Esophagus squamous epithelium (tissue), 5 donors: ENCODE results near the gene C2orf49. TPM values are rescaled to one million over a fixed set of nuclear protein-coding genes. Genes with fewer than 3 reads are reported as not detected.

Experiments used
- DNase-seq: peaks from one replicate; lab custom pipeline; 2025; lab: John Stamatoyannopoulos, UW
- H3K27ac ChIP-seq, 4 donors: fragments of 200-600 bp; sonication (generic); one replicate each; pipeline ENCODE4 v1.5.1; 2016 to 2019; ENCODE audit warnings: mild to moderate bottlenecking in 1 of 4
- H3K27me3 ChIP-seq, 4 donors: fragments of 200-600 bp; sonication (generic); 1 replicate in 3 of 4; 2 replicates in 1 of 4; pipeline versions ENCODE4 v1.5.1 to v1.6.0; 2017 to 2021; ENCODE audit warnings: antibody characterized with exemption in 1 of 4
- H3K36me3 ChIP-seq, 3 donors: fragments of 200-600 bp; sonication (generic); one replicate each; pipeline ENCODE4 v1.5.1; 2016 to 2019
- H3K4me1 ChIP-seq, 3 donors: fragments of 200-600 bp; sonication (generic); one replicate each; pipeline ENCODE4 v1.5.1; 2017 to 2019
- H3K4me3 ChIP-seq, 4 donors: fragments of 200-600 bp; sonication (generic); 1 replicate in 3 of 4; 2 replicates in 1 of 4; pipeline ENCODE4 v1.5.1; 2016 to 2019; ENCODE audit warnings: mild to moderate bottlenecking in 2 of 4, moderate library complexity in 1 of 4
- H3K9me3 ChIP-seq, 3 donors: fragments of 200-600 bp; sonication (generic); one replicate each; pipeline ENCODE4 v1.5.1; 2016 to 2019
- POLR2A ChIP-seq, 4 donors: fragments of 450-650 bp; IDR thresholded peaks; one replicate each; pipeline ENCODE4 v1.6.1; 2017; ENCODE audit warnings: antibody characterized with exemption in 4 of 4, mild to moderate bottlenecking in 4 of 4, moderate library complexity in 3 of 4
- WGBS, 2 donors: methylation state at CpG; one replicate each; pipeline ENCODE4 v1.1.5; 2018; 5-methylcytosine and 5-hydroxymethylcytosine counted together
- intact Hi-C: fragments of 100-400 bp; cut with DNase I; formaldehyde crosslinking; loops from one replicate; pipeline ENCODE4 v1.15.0; 2022
- total RNA-seq, 4 donors: library from RNA; depleted of rRNA; stranded (reverse); fragments of >200 nt; gene quantifications; one replicate each; pipeline ENCODE4 v1.1.0, GENCODE V29; 2016
- TF ChIP-seq, protein P1 (sequence below), 6 experiments: fragments of 450-650 bp in 4 of 6; fragments of 200-600 bp in 2 of 6; sonication (generic) in 2 of 6; IDR thresholded peaks; one replicate each; pipeline ENCODE4 v1.5.1; 2016 to 2019; ENCODE audit warnings: antibody characterized with exemption in 6 of 6, mild to moderate bottlenecking in 4 of 6, moderate library complexity in 4 of 6
- donor health status: DM: yes; HTN: yes; CAD: no.

Gene C2orf49
- total RNA-seq, 4 donors from 2014 or later = 9.3 to 19.8 (median 12.4) TPM

DNA sequence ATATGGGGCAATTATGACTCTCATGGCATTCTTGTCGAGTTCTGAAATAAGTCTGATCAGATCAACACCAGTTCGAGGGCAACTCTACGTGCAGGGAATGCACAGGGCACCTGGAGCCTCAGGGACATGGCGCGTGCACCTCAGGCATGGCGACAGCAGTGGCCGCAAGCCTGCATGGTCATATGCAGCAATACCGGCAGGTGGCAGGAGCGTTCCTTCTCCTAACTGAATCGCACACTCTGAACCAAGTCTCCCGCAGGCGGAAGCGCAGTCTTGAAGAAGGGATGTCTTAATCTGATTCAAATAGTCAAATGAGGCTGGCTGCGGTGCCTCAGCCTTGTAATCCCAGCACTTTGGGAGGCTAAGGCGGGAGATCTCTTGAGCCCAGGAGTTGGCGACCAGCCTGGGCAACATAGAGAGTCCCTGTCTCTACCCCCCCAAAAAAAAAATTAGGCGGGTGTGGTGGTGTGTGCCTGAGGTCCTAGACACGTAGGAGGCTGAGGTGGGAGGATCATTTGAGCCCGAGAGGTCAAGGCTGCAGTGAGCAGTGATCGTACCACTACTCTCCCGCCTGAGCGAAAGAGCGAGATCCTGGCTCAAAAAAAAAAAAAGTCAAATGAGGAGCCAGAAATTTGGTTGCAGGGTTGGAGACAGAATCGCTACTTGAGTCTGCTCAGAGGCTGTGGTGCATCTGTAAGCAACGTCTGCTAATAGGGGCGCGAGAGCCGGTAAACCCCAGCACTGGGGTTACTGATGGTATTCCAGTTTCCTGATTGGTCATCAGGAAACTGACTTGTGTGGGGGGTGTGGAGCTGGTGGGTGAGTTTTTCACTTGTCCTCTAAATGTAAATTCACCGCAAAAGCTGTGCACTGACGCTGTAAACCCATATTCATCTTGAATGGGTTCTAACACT, 32.7 kb downstream of the C2orf49 start:
- Histone ChIP-seq H3K4me1 (peaks cover 12 to 68% (median 49%) of the 10 kb centered on the region in 3 donors), H3K36me3 (peaks cover 2 to 58% (median 7%) of the 10 kb centered on the region in 3 donors), H3K27ac (peak overlapping the region in 3 of 4 donors; percentile 87 to 95 (median 87)), H3K4me3 (peak overlapping the region in 1 of 4 donors; percentile 6), H3K9me3 (no peaks in the 10 kb centered on the region), H3K27me3 (no peaks in the 10 kb centered on the region)
- TF ChIP-seq, protein P1, sequence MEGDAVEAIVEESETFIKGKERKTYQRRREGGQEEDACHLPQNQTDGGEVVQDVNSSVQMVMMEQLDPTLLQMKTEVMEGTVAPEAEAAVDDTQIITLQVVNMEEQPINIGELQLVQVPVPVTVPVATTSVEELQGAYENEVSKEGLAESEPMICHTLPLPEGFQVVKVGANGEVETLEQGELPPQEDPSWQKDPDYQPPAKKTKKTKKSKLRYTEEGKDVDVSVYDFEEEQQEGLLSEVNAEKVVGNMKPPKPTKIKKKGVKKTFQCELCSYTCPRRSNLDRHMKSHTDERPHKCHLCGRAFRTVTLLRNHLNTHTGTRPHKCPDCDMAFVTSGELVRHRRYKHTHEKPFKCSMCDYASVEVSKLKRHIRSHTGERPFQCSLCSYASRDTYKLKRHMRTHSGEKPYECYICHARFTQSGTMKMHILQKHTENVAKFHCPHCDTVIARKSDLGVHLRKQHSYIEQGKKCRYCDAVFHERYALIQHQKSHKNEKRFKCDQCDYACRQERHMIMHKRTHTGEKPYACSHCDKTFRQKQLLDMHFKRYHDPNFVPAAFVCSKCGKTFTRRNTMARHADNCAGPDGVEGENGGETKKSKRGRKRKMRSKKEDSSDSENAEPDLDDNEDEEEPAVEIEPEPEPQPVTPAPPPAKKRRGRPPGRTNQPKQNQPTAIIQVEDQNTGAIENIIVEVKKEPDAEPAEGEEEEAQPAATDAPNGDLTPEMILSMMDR (IDR thresholded peaks at IDR 0.05) = peak; percentile 77 to 96 (median 94)
- no peak for TF ChIP-seq POLR2A (IDR thresholded peaks at IDR 0.05)
- peak; percentile 21 for DNase-seq
- intact Hi-C loops = loop anchor here (5.0 kb wide), 1 partner anchor 147 kb away; no protein-coding TSS in a partner anchor
- 27 to 65% methylated on average over 15 to 30 of the region's 30 CpGs for WGBS, 2 donors

DNA sequence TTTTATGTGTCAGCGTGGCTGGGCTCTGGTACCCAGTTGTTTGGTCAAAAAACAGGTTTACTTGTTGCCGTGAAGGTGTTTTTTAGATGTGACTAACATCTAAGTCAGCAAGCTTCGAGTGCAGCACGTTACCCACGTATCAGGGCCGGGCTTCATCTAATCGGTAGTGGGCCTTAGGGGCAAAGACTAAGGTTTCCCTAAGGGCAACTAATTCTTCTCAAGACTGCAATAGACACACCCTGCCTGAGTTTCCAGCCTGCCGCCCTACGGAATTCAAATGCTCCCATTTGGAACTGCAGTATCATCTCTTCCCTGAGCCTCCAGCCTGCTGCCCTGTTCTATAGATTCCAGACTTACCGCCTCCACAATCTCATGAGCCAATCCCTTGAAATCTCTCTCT, 33.8 kb downstream of the C2orf49 start:
- Histone ChIP-seq H3K9me3 (no peaks in the 10 kb centered on the region), H3K27me3 (no peaks in the 10 kb centered on the region), H3K4me3 (no peak overlapping the region), H3K4me1 (peaks cover 21 to 79% (median 60%) of the 10 kb centered on the region in 3 donors), H3K27ac (peak overlapping the region; percentile 1 to 95 (median 87)), H3K36me3 (peaks cover 0 to 46% (median 7%) of the 10 kb centered on the region in 3 donors)
- 58 to 66% methylated on average over 10 of the region's 10 CpGs for WGBS, 2 donors
- no peak for DNase-seq
- intact Hi-C loops = no loop called here
- TF ChIP-seq, protein P1 (IDR thresholded peaks at IDR 0.05) = no peak
- no peak for TF ChIP-seq POLR2A (IDR thresholded peaks at IDR 0.05)

DNA sequence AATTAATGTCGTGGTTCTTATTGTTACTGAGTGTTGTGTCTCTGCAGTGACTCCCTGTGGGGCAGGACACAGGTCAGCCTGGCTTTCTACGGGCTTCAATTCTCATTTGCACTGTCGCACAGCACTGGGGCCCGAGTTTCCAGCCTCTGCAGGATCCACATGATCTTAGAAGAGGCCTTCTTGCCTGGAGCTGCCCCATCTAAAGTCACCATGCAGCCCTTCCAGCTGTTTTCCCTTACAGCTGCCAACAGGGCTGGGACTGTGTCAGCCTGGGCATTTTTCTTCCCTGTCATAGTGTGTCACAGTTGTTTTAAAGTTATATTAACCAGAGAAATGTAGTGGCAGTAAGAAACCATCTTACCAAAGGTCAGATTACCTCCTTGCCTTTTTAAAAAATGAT, 34.5 kb downstream of the C2orf49 start:
- no peak for DNase-seq
- intact Hi-C loops = no loop called here
- peaks cover 21 to 86% (median 63%) of the 10 kb centered on the region in 3 donors for H3K4me1 ChIP-seq

DNA sequence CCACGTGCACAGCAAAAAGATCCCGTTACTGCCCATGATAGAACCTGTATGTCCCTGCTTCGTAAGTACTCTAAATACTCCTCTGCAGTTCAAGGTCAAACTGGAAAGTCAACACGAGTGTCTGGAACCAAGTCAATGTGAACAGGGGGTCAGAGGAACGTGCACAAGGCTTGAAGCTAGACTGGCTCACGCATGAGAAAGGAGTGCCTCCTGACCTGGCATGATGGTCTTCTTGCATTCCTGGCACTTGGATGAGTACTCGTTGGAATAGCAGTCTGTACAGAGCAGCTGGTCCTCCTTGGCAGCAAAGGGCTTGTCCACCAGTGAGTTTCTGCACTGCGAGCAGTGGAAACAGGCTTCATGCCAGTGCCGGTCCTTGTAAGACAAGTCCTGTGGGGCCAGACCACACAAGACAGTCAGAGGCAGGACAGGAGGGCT, 36.0 kb downstream of the C2orf49 start:
- peaks cover 0 to 33% (median 0%) of the 10 kb centered on the region in 3 donors for H3K36me3 ChIP-seq
- no peak for DNase-seq
- 28 to 44% methylated on average over 6 to 9 of the region's 9 CpGs for WGBS, 2 donors

More for the DNA sequence above, 34.5 kb downstream of the C2orf49 start:
- H3K27me3 ChIP-seq = no peaks in the 10 kb centered on the region
- WGBS, 2 donors = 37 to 42% methylated on average over 4 of the region's 4 CpGs
- peak overlapping the region; percentile 47 to 95 (median 87) for H3K27ac ChIP-seq
- H3K9me3 ChIP-seq = no peaks in the 10 kb centered on the region
- TF ChIP-seq, protein P1 (IDR thresholded peaks at IDR 0.05) = no peak
- TF ChIP-seq POLR2A (IDR thresholded peaks at IDR 0.05) = no peak
- H3K4me3 ChIP-seq = no peak overlapping the region
- peaks cover 0 to 41% (median 7%) of the 10 kb centered on the region in 3 donors for H3K36me3 ChIP-seq

More for the DNA sequence above, 36.0 kb downstream of the C2orf49 start:
- Histone ChIP-seq H3K4me1 (peaks cover 29 to 100% (median 76%) of the 10 kb centered on the region in 3 donors), H3K4me3 (peak overlapping the region in 1 of 4 donors; percentile 19), H3K27me3 (no peaks in the 10 kb centered on the region), H3K9me3 (no peaks in the 10 kb centered on the region), H3K27ac (peak overlapping the region; percentile 79 to 95 (median 87))
- intact Hi-C loops = no loop called here
- TF ChIP-seq, protein P1 (IDR thresholded peaks at IDR 0.05) = no peak
- TF ChIP-seq POLR2A (IDR thresholded peaks at IDR 0.05) = no peak
